Stimulated activated CD4-positive, alpha-beta T cell treated with anti-CD3 and anti-CD28 coated beads, Interleukin-2, amount 100 ng/mL, for 48 hours (primary cell): ENCODE measurements around the gene ARSG.
"Not testable (repeated sequence)": the region's sequence is repeated elsewhere in the genome, so short reads cannot be mapped to it uniquely, and the experiment has no call there.

Experiments
- DNase-seq, 2 donors: peaks; one replicate each; pipeline ENCODE4 v3.0.0-alpha.2; 2020

The ARSG gene

GRCh38 chr17:68290955-68291835, at the start of gene ARSG, which contains the start of gene SLC16A6:
Gene ARSG, plus strand, starts transcription at chr17:68291495. Its CDS starts 15,999 bp downstream, at chr17:68307494.
Gene SLC16A6, minus strand, starts transcription at chr17:68291127. Its CDS starts 12,807 bp downstream, at chr17:68278320.
- peak; percentile 69 to 73 for DNase-seq

GRCh38 chr17:68246271-68247028, 44.8 kb upstream of the ARSG start:
- DNase-seq = no peak

- DNase-seq = peak; percentile 98 to 99
Measured at GRCh38 chr17:68247445-68248198, 43.7 kb upstream of the ARSG start, which contains the start of gene AMZ2. Gene AMZ2, plus strand, starts transcription at chr17:68248043. Its CDS starts 2,145 bp downstream, at chr17:68250188.

- DNase-seq = no peak
Measured at GRCh38 chr17:68248199-68248825, 43.0 kb upstream of the ARSG start.

- no peak for DNase-seq
Measured at GRCh38 chr17:68248891-68249290, 42.4 kb upstream of the ARSG start.

GRCh38 chr17:68249354-68249765, 41.9 kb upstream of the ARSG start:
- no peak for DNase-seq

- DNase-seq = not testable (repeated sequence)
Measured at GRCh38 chr17:68253426-68253825, 37.9 kb upstream of the ARSG start.

GRCh38 chr17:68255151-68255550, 36.1 kb upstream of the ARSG start:
- no peak for DNase-seq

GRCh38 chr17:68255731-68256538, 35.4 kb upstream of the ARSG start:
- no peak for DNase-seq

GRCh38 chr17:68256701-68257100, 34.6 kb upstream of the ARSG start:
- not testable (repeated sequence) for DNase-seq

GRCh38 chr17:68257934-68258333, 33.4 kb upstream of the ARSG start:
- DNase-seq = no peak

- peak; percentile 47 to 55 for DNase-seq
Measured at GRCh38 chr17:68258890-68259647, 32.2 kb upstream of the ARSG start.

- DNase-seq = not testable (repeated sequence)
Measured at GRCh38 chr17:68259648-68259951, 31.7 kb upstream of the ARSG start.

GRCh38 chr17:68260051-68260762, 31.1 kb upstream of the ARSG start:
- no peak for DNase-seq

- DNase-seq = not testable (repeated sequence)
Measured at GRCh38 chr17:68262467-68262866, 28.8 kb upstream of the ARSG start.

GRCh38 chr17:68263101-68263681, 28.1 kb upstream of the ARSG start:
- DNase-seq = not testable (repeated sequence)

GRCh38 chr17:68265833-68266232, 25.5 kb upstream of the ARSG start:
- not testable (repeated sequence) for DNase-seq

GRCh38 chr17:68273722-68274121, 17.6 kb upstream of the ARSG start:
- DNase-seq = no peak

- DNase-seq = not testable (repeated sequence)
Measured at GRCh38 chr17:68276339-68276738, 15.0 kb upstream of the ARSG start.

GRCh38 chr17:68277807-68278206, 13.5 kb upstream of the ARSG start:
- DNase-seq = no peak
